KMS-11 (cell line): ENCODE results near the gene FHIP1B.

ENCODE experiments used
- H2AFZ ChIP-seq: fragments of 200-600 bp; sonication (generic); 2 replicates; pipeline ENCODE4 v1.6.1; 2016; ENCODE audit warnings: antibody characterized with exemption, mixed run types, low read depth
- H3K27ac ChIP-seq: fragments of 200-600 bp; sonication (generic); 2 replicates; pipeline ENCODE4 v1.6.1; 2016; ENCODE audit warnings: mild to moderate bottlenecking, mixed run types
- H3K27me3 ChIP-seq: fragments of 200-600 bp; sonication (generic); 2 replicates; pipeline ENCODE4 v1.6.1; 2017; ENCODE audit warnings: mild to moderate bottlenecking, low read depth, mixed run types, moderate library complexity; ENCODE audit not compliant: insufficient read depth
- H3K36me3 ChIP-seq: fragments of 200-600 bp; sonication (generic); 2 replicates; pipeline ENCODE4 v1.6.1; 2017; ENCODE audit warnings: mild to moderate bottlenecking, mixed run types; ENCODE audit not compliant: insufficient read depth
- H3K4me1 ChIP-seq: fragments of 200-600 bp; sonication (generic); 2 replicates; pipeline ENCODE4 v1.6.1; 2016; ENCODE audit warnings: mild to moderate bottlenecking, low read depth, mixed run types; ENCODE audit not compliant: poor library complexity, severe bottlenecking
- H3K4me2 ChIP-seq: fragments of 200-600 bp; sonication (generic); 2 replicates; pipeline ENCODE4 v1.7.0; 2016; ENCODE audit warnings: mild to moderate bottlenecking, mixed run types
- H3K4me3 ChIP-seq: fragments of 200-600 bp; sonication (generic); IDR thresholded peaks from 2 replicates; pipeline ENCODE4 v1.6.1; 2017; ENCODE audit warnings: low read depth, low read length, mixed read lengths; ENCODE audit not compliant: insufficient read depth
- H3K79me2 ChIP-seq: fragments of 200-600 bp; sonication (generic); 2 replicates; pipeline ENCODE4 v1.6.1; 2016; ENCODE audit warnings: low read depth, mixed run types; ENCODE audit not compliant: insufficient read depth
- H3K9ac ChIP-seq: fragments of 200-600 bp; sonication (generic); 2 replicates; pipeline ENCODE4 v1.6.1; 2016; ENCODE audit warnings: mild to moderate bottlenecking, mixed run types
- H4K20me1 ChIP-seq: fragments of 200-600 bp; sonication (generic); 2 replicates; pipeline ENCODE4 v1.6.1; 2016; ENCODE audit warnings: mild to moderate bottlenecking, mixed run types; ENCODE audit not compliant: insufficient read depth
- CTCF ChIP-seq: fragments of 200-600 bp; sonication (generic); conservative IDR thresholded peaks from 2 replicates; pipeline ENCODE4 v1.6.1; 2017; ENCODE audit warnings: low read depth, mild to moderate bottlenecking, antibody characterized with exemption, low read length, moderate library complexity, mixed read lengths

FHIP1B gene

DNA sequence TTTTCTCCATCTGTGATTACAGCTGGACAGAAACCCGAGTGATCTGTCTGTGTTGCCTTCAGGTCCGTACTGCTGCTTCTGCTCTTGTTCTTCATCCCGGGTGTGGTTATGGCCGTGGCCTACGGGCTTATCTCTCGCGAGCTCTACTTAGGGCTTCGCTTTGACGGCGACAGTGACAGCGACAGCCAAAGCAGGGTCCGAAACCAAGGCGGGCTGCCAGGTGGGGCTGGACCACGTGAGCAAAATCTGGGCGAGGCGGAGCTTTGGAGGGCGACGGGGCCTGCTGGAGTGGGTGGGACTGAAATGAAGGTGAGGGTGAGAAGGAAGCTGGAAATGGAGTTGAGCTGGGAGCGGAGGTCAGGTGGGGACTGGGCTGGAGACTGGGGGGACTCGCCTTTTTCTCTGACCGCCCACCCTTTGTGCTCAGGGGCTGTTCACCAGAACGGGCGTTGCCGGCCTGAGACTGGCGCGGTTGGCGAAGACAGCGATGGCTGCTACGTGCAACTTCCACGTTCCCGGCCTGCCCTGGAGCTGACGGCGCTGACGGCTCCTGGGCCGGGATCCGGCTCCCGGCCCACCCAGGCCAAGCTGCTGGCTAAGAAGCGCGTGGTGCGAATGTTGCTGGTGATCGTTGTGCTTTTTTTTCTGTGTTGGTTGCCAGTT, 36.3 kb upstream of the FHIP1B start:
- Histone ChIP-seq H3K36me3 (no peaks in the 10 kb centered on the region), H4K20me1 (no peaks in the 10 kb centered on the region), H3K4me1 (no peaks in the 10 kb centered on the region), H3K9ac (no peak overlapping the region), H3K4me2 (no peak overlapping the region), H3K27me3 (no peaks in the 10 kb centered on the region), H3K79me2 (no peaks in the 10 kb centered on the region), H2AFZ (no peak overlapping the region), H3K27ac (no peak overlapping the region), H3K4me3 (no peak overlapping the region)
- no peak for TF ChIP-seq CTCF

DNA sequence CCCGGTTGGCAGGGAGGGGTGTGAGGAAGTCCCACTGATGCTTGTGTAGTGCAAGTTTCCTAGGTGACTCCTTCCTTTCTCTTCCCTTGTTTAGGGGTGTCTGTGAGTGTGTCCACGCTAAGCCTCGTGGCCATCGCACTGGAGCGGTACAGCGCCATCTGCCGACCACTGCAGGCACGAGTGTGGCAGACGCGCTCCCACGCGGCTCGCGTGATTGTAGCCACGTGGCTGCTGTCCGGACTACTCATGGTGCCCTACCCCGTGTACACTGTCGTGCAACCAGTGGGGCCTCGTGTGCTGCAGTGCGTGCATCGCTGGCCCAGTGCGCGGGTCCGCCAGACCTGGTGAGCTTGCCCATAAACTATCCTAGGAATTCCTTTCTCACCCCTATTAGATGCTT, 35.6 kb upstream of the FHIP1B start:
- no peak for TF ChIP-seq CTCF
- H3K4me1 ChIP-seq: no peaks in the 10 kb centered on the region

GRCh38 chr11:6268820-6269219, 34.4 kb upstream of the FHIP1B start:
- H2AFZ ChIP-seq: no peak overlapping the region
- H4K20me1 ChIP-seq: no peaks in the 10 kb centered on the region
- H3K4me2 ChIP-seq: no peak overlapping the region
- no peaks in the 10 kb centered on the region for H3K36me3 ChIP-seq
- no peaks in the 10 kb centered on the region for H3K4me1 ChIP-seq
- H3K27me3 ChIP-seq: no peaks in the 10 kb centered on the region
- H3K79me2 ChIP-seq: no peaks in the 10 kb centered on the region
- no peak for TF ChIP-seq CTCF
- H3K9ac ChIP-seq: no peak overlapping the region
- no peak overlapping the region for H3K4me3 ChIP-seq
- H3K27ac ChIP-seq: no peak overlapping the region

More for the DNA sequence above, 35.6 kb upstream of the FHIP1B start:
- Histone ChIP-seq H2AFZ (no peak overlapping the region), H3K27me3 (no peaks in the 10 kb centered on the region), H3K9ac (no peak overlapping the region), H3K36me3 (no peaks in the 10 kb centered on the region), H3K27ac (no peak overlapping the region), H3K79me2 (no peaks in the 10 kb centered on the region), H4K20me1 (no peaks in the 10 kb centered on the region), H3K4me3 (no peak overlapping the region), H3K4me2 (no peak overlapping the region)

DNA sequence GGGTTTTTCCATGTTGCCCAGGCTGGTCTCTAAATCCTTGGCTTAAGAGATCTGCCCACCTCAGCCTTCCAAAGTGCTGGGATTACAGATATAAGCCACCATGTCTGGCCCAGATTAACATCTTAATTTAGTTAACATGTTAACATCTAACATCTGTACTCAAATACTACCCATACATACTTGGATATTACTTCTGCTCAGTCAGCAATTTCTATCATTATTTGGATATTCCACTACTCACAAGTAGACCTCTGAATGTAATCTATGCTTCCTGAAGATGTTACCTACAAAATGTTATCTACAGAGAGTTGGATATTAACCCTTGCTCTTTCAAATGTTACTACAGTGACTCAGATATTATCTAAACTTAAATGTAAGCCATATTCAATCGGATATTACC, 29.2 kb upstream of the FHIP1B start:
- H3K4me1 ChIP-seq: no peaks in the 10 kb centered on the region
- H3K4me3 ChIP-seq: no peak overlapping the region
- no peak overlapping the region for H2AFZ ChIP-seq
- H3K79me2 ChIP-seq: no peaks in the 10 kb centered on the region
- H3K4me2 ChIP-seq: no peak overlapping the region
- H3K27ac ChIP-seq: no peak overlapping the region
- no peaks in the 10 kb centered on the region for H4K20me1 ChIP-seq
- no peaks in the 10 kb centered on the region for H3K36me3 ChIP-seq
- no peak for TF ChIP-seq CTCF
- no peaks in the 10 kb centered on the region for H3K27me3 ChIP-seq
- no peak overlapping the region for H3K9ac ChIP-seq
